H9 (cell line): ENCODE measurements around the gene SPRY4. TPM values are rescaled to one million over a fixed set of nuclear protein-coding genes. Genes with fewer than 3 reads are reported as not detected.

Experiments
- DNase-seq: peaks from one replicate; pipeline ENCODE4 v3.0.0-alpha.2; 2017
- H2AFZ ChIP-seq: one replicate; pipeline ENCODE4 v1.6.1; 2013; ENCODE audit warnings: mild to moderate bottlenecking, low read length, control low read depth, moderate library complexity
- H2AK5ac ChIP-seq: 2 replicates; pipeline ENCODE4 v1.6.1; 2013; ENCODE audit warnings: low read length, control low read depth, mixed read lengths; ENCODE audit not compliant: insufficient read length
- H2BK120ac ChIP-seq: one replicate; pipeline ENCODE4 v1.6.1; 2013; ENCODE audit warnings: low read depth, mild to moderate bottlenecking, low read length, control low read depth, inconsistent platforms; ENCODE audit not compliant: poor library complexity, severe bottlenecking
- H2BK12ac ChIP-seq: 2 replicates; pipeline ENCODE4 v1.6.1; 2013; ENCODE audit warnings: low read length, control low read depth, mixed read lengths, low read depth; ENCODE audit not compliant: insufficient read length
- H2BK15ac ChIP-seq: 2 replicates; pipeline ENCODE4 v1.6.1; 2013; ENCODE audit warnings: low read depth, low read length, control low read depth
- H2BK20ac ChIP-seq: one replicate; pipeline ENCODE4 v1.6.1; 2013; ENCODE audit warnings: low read depth, mild to moderate bottlenecking, low read length, control low read depth, inconsistent platforms; ENCODE audit not compliant: poor library complexity, severe bottlenecking
- H2BK5ac ChIP-seq: 2 replicates; pipeline ENCODE4 v1.6.1; 2013; ENCODE audit warnings: low read length, control low read depth, mixed read lengths; ENCODE audit not compliant: insufficient read length
- H3K14ac ChIP-seq: 2 replicates; pipeline ENCODE4 v1.6.1; 2013; ENCODE audit warnings: low read length, control low read depth; ENCODE audit not compliant: insufficient read depth
- H3K18ac ChIP-seq: 2 replicates; pipeline ENCODE4 v1.6.1; 2013; ENCODE audit warnings: low read depth, mild to moderate bottlenecking, mixed read lengths, low read length, control low read depth; ENCODE audit not compliant: insufficient read length
- H3K23ac ChIP-seq: 2 replicates; pipeline ENCODE4 v1.6.1; 2013; ENCODE audit warnings: low read length, control low read depth, mixed read lengths, low read depth; ENCODE audit not compliant: insufficient read length
- H3K23me2 ChIP-seq: 2 replicates; pipeline ENCODE4 v1.6.1; 2013; ENCODE audit warnings: low read depth, mild to moderate bottlenecking, mixed read lengths, low read length, control low read depth; ENCODE audit not compliant: insufficient read length, poor library complexity, severe bottlenecking
- H3K27ac ChIP-seq: 2 replicates; pipeline ENCODE4 v1.5.1; 2013; ENCODE audit warnings: low read length, control low read depth, mixed read lengths, low read depth; ENCODE audit not compliant: insufficient read length
- H3K27me3 ChIP-seq: 2 replicates; pipeline ENCODE4 v1.6.1; 2013; ENCODE audit warnings: low read length, control low read depth, inconsistent platforms; ENCODE audit not compliant: insufficient read depth
- H3K4ac ChIP-seq: 2 replicates; pipeline ENCODE4 v1.6.1; 2013; ENCODE audit warnings: low read depth, mild to moderate bottlenecking, control low read depth, inconsistent platforms, low read length, moderate library complexity
- H3K4me1 ChIP-seq: 2 replicates; pipeline ENCODE4 v1.6.1; 2013; ENCODE audit warnings: low read length, control low read depth, inconsistent platforms; ENCODE audit not compliant: insufficient read depth
- H3K4me2 ChIP-seq: 2 replicates; pipeline ENCODE4 v1.6.1; 2013; ENCODE audit warnings: low read length, control low read depth, mixed read lengths; ENCODE audit not compliant: insufficient read length, insufficient read depth
- H3K56ac ChIP-seq: 2 replicates; pipeline ENCODE4 v1.6.1; 2013; ENCODE audit warnings: low read depth, mild to moderate bottlenecking, mixed read lengths, low read length, control low read depth; ENCODE audit not compliant: insufficient read length
- H3K79me1 ChIP-seq: 2 replicates; pipeline ENCODE4 v1.6.1; 2013; ENCODE audit warnings: low read depth, mild to moderate bottlenecking, moderate library complexity, low read length, control low read depth, inconsistent platforms; ENCODE audit not compliant: insufficient read depth, poor library complexity, severe bottlenecking
- H3K79me2 ChIP-seq: 2 replicates; pipeline ENCODE4 v1.6.1; 2013; ENCODE audit warnings: low read length, control low read depth, inconsistent platforms; ENCODE audit not compliant: insufficient read depth
- H3K9ac ChIP-seq: 2 replicates; pipeline ENCODE4 v1.6.1; 2013; ENCODE audit warnings: low read length, control low read depth, mixed read lengths; ENCODE audit not compliant: insufficient read length; ENCODE audit errors: extremely low read depth
- H3K9me3 ChIP-seq: one replicate; pipeline ENCODE4 v1.6.1; 2013; ENCODE audit warnings: low read depth, low read length, inconsistent platforms; ENCODE audit not compliant: control insufficient read depth
- H3T11ph ChIP-seq: one replicate; pipeline ENCODE4 v1.6.1; 2013; ENCODE audit warnings: mild to moderate bottlenecking, low read length, control low read depth, inconsistent platforms
- H4K20me1 ChIP-seq: one replicate; pipeline ENCODE4 v1.6.1; 2013; ENCODE audit not compliant: control insufficient read depth, insufficient read length, insufficient read depth
- H4K5ac ChIP-seq: 2 replicates; pipeline ENCODE4 v1.6.1; 2013; ENCODE audit warnings: low read depth, mild to moderate bottlenecking, mixed read lengths, low read length, control low read depth; ENCODE audit not compliant: insufficient read length
- H4K8ac ChIP-seq: replicated peaks from 2 replicates; pipeline ENCODE4 v1.6.1; 2013; ENCODE audit warnings: low read length, control low read depth, mixed read lengths, low read depth; ENCODE audit not compliant: insufficient read length
- H4K91ac ChIP-seq: 2 replicates; pipeline ENCODE4 v1.6.1; 2013; ENCODE audit warnings: low read depth, mild to moderate bottlenecking, moderate library complexity, mixed read lengths, low read length, control low read depth; ENCODE audit not compliant: insufficient read length
- H3K27ac Mint-ChIP-seq, 3 experiments: 2 replicates in 2 of 3; 3 replicates in 1 of 3; pipeline ENCODE4 v1.8.0; 2020 to 2021; ENCODE audit warnings: mixed read lengths in 3 of 3, mild to moderate bottlenecking in 1 of 3, moderate library complexity in 1 of 3
- H3K27me3 Mint-ChIP-seq: 2 replicates; pipeline ENCODE4 v1.8.0; 2021; ENCODE audit warnings: low read depth, mild to moderate bottlenecking, moderate library complexity, mixed read lengths
- H3K36me3 Mint-ChIP-seq, 3 experiments: 2 replicates in 2 of 3; 3 replicates in 1 of 3; pipeline ENCODE4 v1.8.0; 2020 to 2021; ENCODE audit warnings: low read depth in 3 of 3, mixed read lengths in 3 of 3; ENCODE audit not compliant: insufficient read depth in 1 of 3
- H3K4me1 Mint-ChIP-seq, 2 experiments: 2 replicates each; pipeline ENCODE4 v1.8.0; 2020; ENCODE audit warnings: mixed read lengths in 2 of 2
- H3K4me3 Mint-ChIP-seq, 2 experiments: 2 replicates in 1 of 2; 3 replicates in 1 of 2; pipeline ENCODE4 v1.8.0; 2020 to 2021; ENCODE audit warnings: mild to moderate bottlenecking in 2 of 2, mixed read lengths in 2 of 2, moderate library complexity in 1 of 2
- H3K9me3 Mint-ChIP-seq, 2 experiments: 2 replicates in 1 of 2; 3 replicates in 1 of 2; pipeline ENCODE4 v1.8.0; 2020; ENCODE audit warnings: mild to moderate bottlenecking in 2 of 2, mixed read lengths in 2 of 2, moderate library complexity in 1 of 2
- WGBS: extraction: QIAGEN DNeasy Blood & Tissue Kit; methylation state at CpG from one replicate; pipeline ENCODE4 v1.1.7; 2013; ENCODE audit warnings: missing lambda C conversion rate, low lambda C conversion rate, mixed read lengths; ENCODE audit not compliant: insufficient read length; ENCODE audit errors: extremely low coverage; 5-methylcytosine and 5-hydroxymethylcytosine counted together
- total RNA-seq: library from RNA; stranded (reverse); gene quantifications from 2 replicates; pipeline ENCODE4 v1.2.1, GENCODE V29; 2021
- TF ChIP-seq, protein P1 (sequence below): fragments of 200-600 bp; sonication (generic); conservative IDR thresholded peaks from 3 replicates; pipeline ENCODE4 v1.8.0; 2021; ENCODE audit warnings: antibody characterized with exemption, mild to moderate bottlenecking

Gene SPRY4
- total RNA-seq, 1 experiment from 2014 or later: 92.4 TPM

DNA sequence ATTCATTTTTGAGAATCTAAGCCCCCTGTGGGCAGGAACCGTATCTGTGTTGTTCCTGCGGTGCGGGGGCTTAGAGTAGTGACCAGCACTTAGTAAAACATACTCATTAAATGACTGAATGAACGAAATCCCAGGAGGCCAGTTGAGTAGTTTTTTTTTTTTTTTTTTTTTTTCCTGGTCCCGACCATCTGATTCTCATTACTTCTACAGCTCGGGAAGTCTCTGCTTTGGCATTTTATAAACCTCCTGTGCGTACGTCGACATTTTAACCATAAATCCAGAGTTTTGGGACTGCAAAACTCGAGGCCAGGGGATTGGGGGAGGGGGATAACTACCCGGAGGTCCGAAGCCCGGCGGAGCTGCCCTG is 31.5 kb upstream of the SPRY4 start:
- peaks cover 12% of the 10 kb centered on the region for H3K27me3 Mint-ChIP-seq
- peaks cover 5% of the 10 kb centered on the region for H3K23me2 ChIP-seq
- WGBS: no CpG with 5 or more reads among the region's 14 CpGs
- H3K23ac ChIP-seq: no peak overlapping the region
- no peak for DNase-seq
- no peak overlapping the region for H3K4me2 ChIP-seq
- no peaks in the 10 kb centered on the region for H3K79me1 ChIP-seq
- no peak overlapping the region for H3K56ac ChIP-seq
- no peak overlapping the region for H3K9ac ChIP-seq
- no peak overlapping the region for H2AK5ac ChIP-seq
- H3K27ac ChIP-seq: peak overlapping the region; percentile 11
- TF ChIP-seq, protein P1, sequence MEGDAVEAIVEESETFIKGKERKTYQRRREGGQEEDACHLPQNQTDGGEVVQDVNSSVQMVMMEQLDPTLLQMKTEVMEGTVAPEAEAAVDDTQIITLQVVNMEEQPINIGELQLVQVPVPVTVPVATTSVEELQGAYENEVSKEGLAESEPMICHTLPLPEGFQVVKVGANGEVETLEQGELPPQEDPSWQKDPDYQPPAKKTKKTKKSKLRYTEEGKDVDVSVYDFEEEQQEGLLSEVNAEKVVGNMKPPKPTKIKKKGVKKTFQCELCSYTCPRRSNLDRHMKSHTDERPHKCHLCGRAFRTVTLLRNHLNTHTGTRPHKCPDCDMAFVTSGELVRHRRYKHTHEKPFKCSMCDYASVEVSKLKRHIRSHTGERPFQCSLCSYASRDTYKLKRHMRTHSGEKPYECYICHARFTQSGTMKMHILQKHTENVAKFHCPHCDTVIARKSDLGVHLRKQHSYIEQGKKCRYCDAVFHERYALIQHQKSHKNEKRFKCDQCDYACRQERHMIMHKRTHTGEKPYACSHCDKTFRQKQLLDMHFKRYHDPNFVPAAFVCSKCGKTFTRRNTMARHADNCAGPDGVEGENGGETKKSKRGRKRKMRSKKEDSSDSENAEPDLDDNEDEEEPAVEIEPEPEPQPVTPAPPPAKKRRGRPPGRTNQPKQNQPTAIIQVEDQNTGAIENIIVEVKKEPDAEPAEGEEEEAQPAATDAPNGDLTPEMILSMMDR: no peak
- no peak overlapping the region for H2BK120ac ChIP-seq
- peaks cover 35 to 49% of the 10 kb centered on the region in 2 experiments for H3K4me1 Mint-ChIP-seq
- H2AFZ ChIP-seq: no peak overlapping the region
- H3K27me3 ChIP-seq: no peaks in the 10 kb centered on the region
- peak overlapping the region; percentile 50 to 75 for H3K4me3 Mint-ChIP-seq
- H4K20me1 ChIP-seq: no peaks in the 10 kb centered on the region
- no peak overlapping the region for H3K4ac ChIP-seq
- H4K5ac ChIP-seq: no peak overlapping the region
- H3K79me2 ChIP-seq: no peaks in the 10 kb centered on the region
- peaks cover 15% of the 10 kb centered on the region for H3K4me1 ChIP-seq
- peaks cover 0 to 3% (median 0%) of the 10 kb centered on the region in 3 experiments; a peak in 1 of 7 replicates for H3K36me3 Mint-ChIP-seq
- H3K14ac ChIP-seq: no peak overlapping the region
- H3K9me3 ChIP-seq: no peaks in the 10 kb centered on the region
- H3T11ph ChIP-seq: no peak overlapping the region
- no peak overlapping the region for H3K18ac ChIP-seq
- H2BK20ac ChIP-seq: no peak overlapping the region
- H2BK5ac ChIP-seq: no peak overlapping the region
- no peak overlapping the region for H2BK15ac ChIP-seq
- H4K91ac ChIP-seq: no peak overlapping the region
- H2BK12ac ChIP-seq: peak overlapping the region; percentile 8
- H3K9me3 Mint-ChIP-seq: no peaks in the 10 kb centered on the region
- peak overlapping the region; percentile 55 to 98 (median 95); a peak in 6 of 7 replicates for H3K27ac Mint-ChIP-seq
- H4K8ac ChIP-seq: no peak overlapping the region
